ENCODE measurements around the gene CNNM3.

The CNNM3 gene

GRCh38 chr2:96879545-96880040 is 63.5 kb downstream of the CNNM3 start:
- no peak for DNase-seq

GRCh38 chr2:96880891-96881273 is 64.8 kb downstream of the CNNM3 start:
- DNase-seq = no peak

GRCh38 chr2:96881349-96882195 is 65.5 kb downstream of the CNNM3 start:
- no peak for DNase-seq

- DNase-seq = no peak
Measured at GRCh38 chr2:96882230-96882629, 66.2 kb downstream of the CNNM3 start.

- DNase-seq = no peak
Measured at GRCh38 chr2:96882906-96883305, 66.8 kb downstream of the CNNM3 start.

- DNase-seq = no peak
Measured at GRCh38 chr2:96883306-96883705, 67.2 kb downstream of the CNNM3 start.
